GM19193 (cell line): ENCODE data around the gene UPF3B.

Experiments
- POLR2A ChIP-seq: IDR thresholded peaks from 4 replicates; pipeline ENCODE4 v1.6.1; 2011; ENCODE audit not compliant: insufficient read depth, insufficient read length; ENCODE audit errors: extremely low read depth

Gene UPF3B

DNA sequence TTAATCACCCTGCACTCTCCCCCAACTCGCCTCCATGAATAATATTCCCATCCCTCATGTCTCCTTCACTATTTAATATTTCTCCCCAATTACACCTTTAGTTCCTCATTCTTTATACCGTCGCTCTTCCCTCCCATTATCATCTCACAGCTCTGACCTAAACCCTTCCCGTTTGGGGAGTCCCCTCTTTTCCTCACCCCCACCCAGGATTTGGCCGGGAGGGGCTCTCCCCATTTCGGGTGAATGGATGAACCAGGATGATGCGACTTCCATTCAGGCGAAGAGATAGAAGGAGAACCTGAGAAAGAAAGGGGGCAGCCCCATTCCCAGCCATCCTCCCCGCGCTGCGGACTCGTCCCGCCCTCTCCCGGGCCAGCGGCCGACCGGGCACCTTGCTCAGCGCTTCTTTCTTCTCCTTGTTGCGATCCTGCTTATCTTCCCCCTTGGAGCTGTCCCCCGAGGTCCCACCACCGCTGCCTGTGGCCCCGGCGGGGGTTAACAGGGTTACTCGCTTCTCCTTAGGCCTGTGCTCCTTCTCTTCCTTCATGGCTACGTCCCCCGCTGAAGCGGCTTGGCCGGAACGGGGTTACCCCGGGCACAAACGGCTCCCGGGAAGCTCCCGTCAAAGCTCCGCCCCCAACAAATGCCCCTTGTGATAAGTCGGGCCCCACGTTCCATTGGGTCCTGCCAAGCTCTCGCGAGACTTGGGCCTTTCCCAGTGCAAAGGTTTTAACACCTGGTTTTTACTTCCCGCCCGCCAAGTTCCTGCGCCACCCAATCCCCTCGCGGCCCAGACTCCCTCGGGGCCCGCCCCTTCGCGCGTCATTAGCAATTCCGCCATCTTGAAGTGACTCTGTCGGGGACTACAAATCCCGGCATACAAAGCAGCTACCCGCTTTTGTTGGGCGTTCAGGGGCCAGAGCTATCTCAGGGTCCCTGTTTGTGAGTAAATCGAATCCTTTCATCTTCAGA is at the start of gene UPF3B:
UPF3B (minus strand) TSS at position 582 of the 972 bp plus-strand sequence; CDS start at position 547, 35 bp downstream.
- TF ChIP-seq POLR2A, result peak; percentile 79

DNA sequence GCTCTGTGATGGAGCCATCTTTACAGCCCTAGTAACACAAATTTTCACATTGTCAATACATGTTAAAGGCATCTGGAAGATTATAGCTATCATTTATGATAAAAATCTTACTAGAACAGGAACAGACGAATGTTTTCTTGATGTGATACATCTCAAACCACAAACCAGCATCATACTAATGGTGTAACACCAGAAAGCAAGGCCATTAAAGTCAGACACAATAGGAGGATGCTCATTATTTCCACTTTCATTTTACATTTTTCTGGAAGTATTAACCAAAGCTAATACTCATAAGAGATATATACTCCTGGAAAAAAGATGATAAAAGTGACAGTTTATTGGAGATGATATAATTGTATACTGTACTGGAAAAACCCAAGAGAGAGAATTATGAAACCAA is 48.2 kb upstream of the UPF3B start:
- TF ChIP-seq POLR2A, result no peak

- no peak for TF ChIP-seq POLR2A
Observed at GRCh38 chrX:119899125-119899524, 46.4 kb upstream of the UPF3B start.

DNA sequence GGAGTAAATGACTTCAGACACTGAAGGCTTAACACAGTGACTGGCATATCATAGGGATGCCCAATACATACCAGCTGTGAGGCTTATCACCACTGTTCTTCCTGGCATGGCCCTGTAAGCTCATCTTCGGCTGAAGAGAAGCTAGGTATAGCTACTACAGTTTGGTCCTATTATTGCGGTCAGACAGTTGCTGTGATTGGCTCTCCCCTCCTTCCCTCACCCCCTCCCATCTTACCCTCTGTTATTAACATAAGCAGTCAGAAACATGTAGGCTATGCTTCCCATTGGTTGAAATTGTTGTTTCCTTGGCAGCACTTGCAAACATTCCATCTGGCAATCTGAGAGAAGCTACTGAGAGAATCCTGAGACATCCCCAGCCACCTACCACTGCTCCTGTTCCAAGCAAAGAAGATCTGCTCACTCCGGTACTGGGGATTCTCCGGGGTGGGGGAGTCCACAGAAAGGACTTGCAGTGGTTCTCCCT is 43.1 kb upstream of the UPF3B start, which contains the start of gene AKAP14:
AKAP14 (plus strand) TSS at position 51 of the 484 bp plus-strand sequence. CDS start 7,331 bp downstream, outside the sequence.
- TF ChIP-seq POLR2A, result no peak

GRCh38 chrX:119887721-119888425 is 35.1 kb upstream of the UPF3B start:
- no peak for TF ChIP-seq POLR2A

DNA sequence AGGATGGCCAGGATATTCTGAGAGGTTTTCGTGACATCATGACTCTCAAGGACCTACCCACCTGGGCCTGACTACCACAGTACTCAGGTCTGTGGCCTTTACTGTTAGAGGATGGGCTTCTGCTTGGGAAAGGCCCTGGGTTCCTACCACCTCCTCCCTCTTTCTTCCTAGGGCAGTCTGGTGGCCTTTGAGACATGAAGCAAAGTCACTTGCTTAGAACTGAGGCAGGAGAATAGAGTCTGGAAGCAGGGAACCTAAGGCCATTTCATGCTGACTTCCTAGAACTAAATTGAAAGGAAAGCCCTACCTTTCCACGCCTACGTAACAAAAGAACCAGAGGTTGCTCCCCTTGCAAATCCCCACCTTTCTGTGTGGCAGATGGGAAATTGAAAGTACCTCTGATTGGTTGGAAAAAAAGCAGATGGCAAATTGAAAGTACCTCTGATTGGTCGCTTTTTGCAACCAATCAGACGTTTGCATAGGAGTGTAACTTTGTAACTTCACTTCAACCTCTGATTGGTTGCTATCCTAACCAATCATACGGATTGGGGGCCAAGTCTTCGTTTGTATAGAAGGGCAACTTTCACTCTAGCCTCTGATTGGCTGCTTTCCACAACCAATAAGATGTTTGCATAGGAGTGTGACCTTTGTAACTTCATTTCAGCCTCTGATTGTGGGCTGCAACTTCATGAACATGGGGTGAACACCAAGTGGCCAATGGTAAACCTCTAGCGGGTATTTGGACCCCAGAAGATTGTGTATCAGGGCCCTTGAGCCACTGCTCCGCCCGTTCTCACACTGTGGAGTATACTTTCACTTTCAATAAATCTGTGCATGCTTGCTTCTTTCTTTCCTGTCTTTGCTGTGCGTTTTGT is 33.0 kb upstream of the UPF3B start:
- no peak for TF ChIP-seq POLR2A

GRCh38 chrX:119880552-119881437 is 28.0 kb upstream of the UPF3B start:
- TF ChIP-seq POLR2A, result no peak

GRCh38 chrX:119880076-119880475 is 27.3 kb upstream of the UPF3B start:
- no peak for TF ChIP-seq POLR2A

DNA sequence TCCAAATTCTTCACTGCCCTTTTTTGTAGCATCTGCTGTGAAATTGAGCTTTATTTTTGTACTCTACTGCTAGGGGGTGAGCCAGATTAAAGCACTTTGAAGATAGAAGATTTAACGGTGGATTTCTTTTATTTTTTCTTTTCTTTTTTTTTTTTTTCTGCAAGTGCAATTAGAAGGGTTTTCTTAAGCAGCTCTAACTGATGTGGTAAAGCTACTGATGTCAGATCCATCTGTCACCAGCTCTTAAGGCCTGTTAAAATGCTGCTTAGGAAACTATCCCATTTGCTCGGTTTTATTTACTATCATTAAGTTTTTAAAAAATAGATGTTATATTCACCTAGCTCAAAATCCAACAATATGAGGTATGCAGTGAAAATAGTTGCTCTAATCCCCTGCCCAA is 26.0 kb upstream of the UPF3B start:
- TF ChIP-seq POLR2A, result no peak

- peak; percentile 86 for TF ChIP-seq POLR2A
Observed at GRCh38 chrX:119871599-119872395, 19.0 kb upstream of the UPF3B start, which contains the start of the genes NDUFA1 and RNF113A. Gene NDUFA1 (plus strand): TSS chrX:119871832. CDS start chrX:119871912, 80 bp downstream. Gene RNF113A (minus strand): TSS chrX:119871733. CDS start chrX:119871613, 120 bp downstream.

DNA sequence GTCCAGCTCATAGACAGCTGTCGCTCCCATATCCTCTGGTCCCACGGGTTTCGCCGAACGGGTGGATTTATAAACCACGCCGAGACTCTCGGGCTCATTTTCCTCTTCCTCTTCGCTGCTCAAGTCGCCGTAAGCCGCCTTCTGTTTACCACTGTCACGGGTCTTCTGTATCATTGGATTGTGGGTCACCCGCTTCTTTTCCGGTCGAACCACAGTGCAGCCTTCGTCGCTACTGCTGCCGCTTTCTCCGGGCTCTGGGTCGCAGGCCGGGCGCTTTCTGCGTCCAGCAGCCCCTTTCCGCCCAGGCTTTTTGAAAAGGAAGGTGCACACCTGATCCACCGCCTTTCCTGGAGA is 18.5 kb upstream of the UPF3B start:
- TF ChIP-seq POLR2A, result no peak

GRCh38 chrX:119870626-119871131 is 17.9 kb upstream of the UPF3B start:
- TF ChIP-seq POLR2A, result no peak
